Loucy (cell line): ENCODE measurements around the gene NELFE.

Experiments
- EZH2phosphoT487 ChIP-seq: fragments of 200-600 bp; IDR thresholded peaks from 2 replicates; pipeline ENCODE4 v1.6.1; 2018; ENCODE audit warnings: antibody characterized with exemption, mild to moderate bottlenecking, moderate library complexity, borderline replicate concordance
- TF ChIP-seq, protein P1 (sequence below): fragments of 200-600 bp; sonication (generic); conservative IDR thresholded peaks from 2 replicates; pipeline ENCODE4 v1.5.1; 2014; ENCODE audit warnings: mild to moderate bottlenecking, antibody characterized with exemption, low read length

DNA sequence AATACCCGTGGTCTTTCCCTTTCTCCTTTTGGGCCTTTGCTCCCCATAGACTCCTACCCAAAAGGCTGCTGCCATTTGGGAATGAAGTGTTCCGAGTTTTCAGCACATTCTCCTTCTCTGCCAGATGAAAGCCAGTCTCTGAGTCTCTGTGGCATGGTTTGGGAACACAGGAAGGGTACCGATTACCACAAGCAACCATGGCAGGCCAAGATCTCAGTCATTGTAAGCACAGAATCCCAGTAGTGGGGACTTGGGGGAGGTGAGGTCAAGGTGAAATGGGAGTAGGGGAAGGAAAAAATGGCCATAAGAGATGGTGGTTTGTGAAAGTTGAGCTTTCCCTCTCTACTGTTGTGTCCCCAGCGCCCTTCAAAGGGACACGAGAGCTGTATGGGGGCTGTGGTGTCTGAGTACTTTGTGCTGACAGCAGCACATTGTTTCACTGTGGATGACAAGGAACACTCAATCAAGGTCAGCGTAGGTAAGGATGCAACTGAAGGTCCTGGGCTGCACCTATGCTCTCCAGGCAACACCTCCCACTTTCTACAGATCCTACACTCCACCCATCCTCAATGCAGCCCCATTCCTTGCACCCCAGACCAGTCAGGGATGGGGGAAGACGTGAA, 8.7 kb downstream of the NELFE start:
- TF ChIP-seq, protein P1, sequence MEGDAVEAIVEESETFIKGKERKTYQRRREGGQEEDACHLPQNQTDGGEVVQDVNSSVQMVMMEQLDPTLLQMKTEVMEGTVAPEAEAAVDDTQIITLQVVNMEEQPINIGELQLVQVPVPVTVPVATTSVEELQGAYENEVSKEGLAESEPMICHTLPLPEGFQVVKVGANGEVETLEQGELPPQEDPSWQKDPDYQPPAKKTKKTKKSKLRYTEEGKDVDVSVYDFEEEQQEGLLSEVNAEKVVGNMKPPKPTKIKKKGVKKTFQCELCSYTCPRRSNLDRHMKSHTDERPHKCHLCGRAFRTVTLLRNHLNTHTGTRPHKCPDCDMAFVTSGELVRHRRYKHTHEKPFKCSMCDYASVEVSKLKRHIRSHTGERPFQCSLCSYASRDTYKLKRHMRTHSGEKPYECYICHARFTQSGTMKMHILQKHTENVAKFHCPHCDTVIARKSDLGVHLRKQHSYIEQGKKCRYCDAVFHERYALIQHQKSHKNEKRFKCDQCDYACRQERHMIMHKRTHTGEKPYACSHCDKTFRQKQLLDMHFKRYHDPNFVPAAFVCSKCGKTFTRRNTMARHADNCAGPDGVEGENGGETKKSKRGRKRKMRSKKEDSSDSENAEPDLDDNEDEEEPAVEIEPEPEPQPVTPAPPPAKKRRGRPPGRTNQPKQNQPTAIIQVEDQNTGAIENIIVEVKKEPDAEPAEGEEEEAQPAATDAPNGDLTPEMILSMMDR = no peak
- no peak for TF ChIP-seq EZH2phosphoT487
